B cell (primary cell): ENCODE data around the gene HS2ST1. TPM values are rescaled to one million over a fixed set of nuclear protein-coding genes. Genes with fewer than 3 reads are reported as not detected.

ENCODE experiments used
- ATAC-seq: fragments of 200-7000 bp; cut with Tn5 transposase; one replicate; pipeline ENCODE4 v1.10.0; 2021; ENCODE audit warnings: low read depth, mild to moderate bottlenecking, moderate number of reproducible peaks, moderate library complexity
- CTCF ChIA-PET: fragments of 350-600 bp; sonication (Branson Sonifier 250); formaldehyde crosslinking; loops from one replicate; lab custom pipeline; 2021; ENCODE audit warnings: antibody characterized with exemption, inconsistent platforms; lab: Charles Lee
- POLR2A ChIA-PET: fragments of 350-600 bp; sonication (Branson Sonifier 250); formaldehyde crosslinking; loops from one replicate; lab custom pipeline; 2021; ENCODE audit warnings: antibody characterized with exemption; lab: Charles Lee
- DNase-seq: peaks from one replicate; pipeline ENCODE4 v3.0.0; 2013
- H2AFZ ChIP-seq: 2 replicates; pipeline ENCODE4 v1.6.1; 2012; ENCODE audit warnings: mild to moderate bottlenecking, low read depth, low read length; ENCODE audit not compliant: insufficient read depth, poor library complexity, severe bottlenecking
- H3K27ac ChIP-seq, 2 donors: 1 replicate in 1 of 2; 2 replicates in 1 of 2; pipeline ENCODE4 v1.5.1; 2012 to 2013; ENCODE audit warnings: low read length in 2 of 2, mild to moderate bottlenecking in 2 of 2, moderate library complexity in 1 of 2
- H3K27me3 ChIP-seq, 4 experiments: fragments of 200-600 bp in 1 of 4; sonication (generic) in 1 of 4; replicated peaks in 1 of 4; 1 replicate in 2 of 4; 2 replicates in 2 of 4; pipeline versions ENCODE4 v1.6.1 to v1.7.0; 2013 to 2016; ENCODE audit warnings: low read length in 3 of 4, mild to moderate bottlenecking in 2 of 4, mixed read lengths in 1 of 4, moderate library complexity in 1 of 4; ENCODE audit not compliant: insufficient read depth in 4 of 4, control insufficient read depth in 3 of 4; ENCODE audit errors: control extremely low read depth in 1 of 4
- H3K36me3 ChIP-seq, 2 experiments: replicated peaks in 1 of 2; 1 replicate in 1 of 2; 2 replicates in 1 of 2; pipeline versions ENCODE4 v1.6.1 to v1.7.1; 2013; ENCODE audit warnings: low read length in 1 of 2; ENCODE audit not compliant: insufficient read depth in 2 of 2, control insufficient read depth in 1 of 2; ENCODE audit errors: control extremely low read depth in 1 of 2, extremely low read depth in 1 of 2
- H3K4me1 ChIP-seq, 2 donors: fragments of 200-600 bp in 1 of 2; sonication (generic) in 1 of 2; 1 replicate in 1 of 2; 2 replicates in 1 of 2; pipeline versions ENCODE4 v1.5.1 to v1.6.1; 2013 to 2017; ENCODE audit warnings: low read length in 2 of 2; ENCODE audit not compliant: control insufficient read depth in 2 of 2, insufficient read depth in 2 of 2
- H3K4me2 ChIP-seq: replicated peaks from 2 replicates; pipeline ENCODE3; 2012; ENCODE audit warnings: mild to moderate bottlenecking, low read depth, low read length; ENCODE audit not compliant: poor library complexity, severe bottlenecking
- H3K4me3 ChIP-seq, 5 experiments: fragments of 200-600 bp in 1 of 5; sonication (generic) in 1 of 5; 1 replicate in 3 of 5; 2 replicates in 2 of 5; pipeline versions ENCODE4 v1.5.1 to v1.7.0; 2011 to 2016; ENCODE audit warnings: low read length in 4 of 5, mild to moderate bottlenecking in 4 of 5, low read depth in 2 of 5, control low read depth in 1 of 5, moderate library complexity in 1 of 5; ENCODE audit not compliant: insufficient read depth in 1 of 5; ENCODE audit errors: control extremely low read depth in 1 of 5, extremely low read depth in 1 of 5
- H3K79me2 ChIP-seq: fragments of 200-600 bp; sonication (generic); one replicate; pipeline ENCODE4 v1.6.0; 2016; ENCODE audit warnings: low read length; ENCODE audit not compliant: control insufficient read depth, insufficient read depth
- H3K9ac ChIP-seq: fragments of 200-600 bp; sonication (generic); 2 replicates; pipeline ENCODE4 v1.6.1; 2017; ENCODE audit warnings: mild to moderate bottlenecking, low read length, moderate library complexity
- H3K9me3 ChIP-seq, 3 donors: one replicate each; pipeline versions ENCODE4 v1.6.1 to v1.7.1; 2013; ENCODE audit warnings: low read length in 2 of 3; ENCODE audit not compliant: control insufficient read depth in 2 of 3, insufficient read depth in 1 of 3; ENCODE audit errors: control extremely low read depth in 1 of 3
- H4K20me1 ChIP-seq: 2 replicates; pipeline ENCODE4 v1.6.0; 2012; ENCODE audit warnings: mild to moderate bottlenecking, low read length; ENCODE audit not compliant: insufficient read depth, control insufficient read depth, poor library complexity, severe bottlenecking
- H3K27ac Mint-ChIP-seq: one replicate; pipeline ENCODE4 v1.8.0; 2021; ENCODE audit warnings: mixed read lengths
- H3K27me3 Mint-ChIP-seq: one replicate; pipeline ENCODE4 v1.8.0; 2021; ENCODE audit warnings: mixed read lengths
- H3K4me1 Mint-ChIP-seq: one replicate; pipeline ENCODE4 v1.8.0; 2021; ENCODE audit warnings: mixed read lengths
- H3K4me3 Mint-ChIP-seq: one replicate; pipeline ENCODE4 v1.8.0; 2021; ENCODE audit warnings: mixed read lengths
- H3K9me3 Mint-ChIP-seq: one replicate; pipeline ENCODE4 v1.8.0; 2022; ENCODE audit warnings: mixed read lengths; ENCODE audit not compliant: insufficient read depth
- EZH2 ChIP-seq: IDR thresholded peaks from 2 replicates; pipeline ENCODE4 v1.6.1; 2012; ENCODE audit warnings: borderline replicate concordance, low read depth, mild to moderate bottlenecking, moderate library complexity, low read length; ENCODE audit not compliant: insufficient read depth, poor library complexity, severe bottlenecking
- WGBS: methylation state at CpG from one replicate; pipeline ENCODE4 v1.1.5; 2013; ENCODE audit warnings: missing lambda C conversion rate; ENCODE audit not compliant: insufficient coverage; 5-methylcytosine and 5-hydroxymethylcytosine counted together
- intact Hi-C: fragments of 100-400 bp; cut with micrococcal nuclease; formaldehyde crosslinking; loops from one replicate; pipeline ENCODE4 v1.10.0; 2022
- polyA plus RNA-seq: library from polyadenylated mRNA; depleted of rRNA; stranded (reverse); fragments of >200 nt; gene quantifications from 2 replicates; pipeline ENCODE4 v1.2.3, GENCODE V29; 2012
- total RNA-seq, 2 donors: library from RNA; stranded (reverse); fragments of 120-200 nt in 1 of 2; gene quantifications; 1 replicate in 1 of 2; 2 replicates in 1 of 2; pipeline versions ENCODE4 v1.2.3 to v1.2.4, GENCODE V29; 2013 to 2022
- TF ChIP-seq, protein P1 (sequence below): fragments of 200-600 bp; IDR thresholded peaks from one replicate; pipeline ENCODE4 v1.8.0; 2022; ENCODE audit warnings: antibody characterized with exemption, mild to moderate bottlenecking

Gene HS2ST1
- total and polyA plus RNA-seq, 2 donors (not counting 1 experiment from before 2014, with no cell fraction given), result 3.0 to 16.9 TPM

DNA sequence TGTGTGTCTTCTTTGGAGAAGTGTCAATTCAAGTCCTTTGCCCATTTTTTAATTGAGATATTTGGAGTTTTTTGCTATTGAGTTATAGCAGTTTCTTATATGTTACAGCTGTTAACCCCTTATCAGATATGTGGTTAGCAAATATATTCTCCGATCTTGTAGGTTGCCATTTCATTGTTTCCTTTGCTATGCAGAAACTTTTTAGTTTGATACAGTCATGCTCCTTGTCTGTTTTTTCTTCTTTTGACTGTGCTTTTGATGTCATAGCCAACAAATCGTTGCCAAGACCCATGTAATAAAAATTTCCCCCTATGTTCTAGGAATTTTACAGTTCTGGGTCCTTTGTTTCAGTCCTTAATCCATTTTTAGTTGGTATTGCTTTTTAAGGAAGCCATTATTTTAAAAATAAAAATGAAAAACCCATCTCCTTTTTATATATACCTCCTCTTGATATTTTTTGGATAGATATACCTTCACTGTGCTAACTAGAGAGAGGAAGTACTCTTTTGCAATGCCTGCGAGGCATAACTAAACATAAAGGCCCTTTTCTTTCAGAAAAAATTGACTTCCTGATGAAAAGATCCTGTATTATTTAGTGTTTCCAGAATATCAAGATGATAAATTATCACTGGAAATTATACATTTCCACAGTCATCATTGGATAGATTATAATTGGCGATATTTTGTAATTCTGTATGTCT lies 127.8 kb downstream of the HS2ST1 start:
- Mint-ChIP-seq H3K27ac (peak overlapping the region; percentile 15), H3K9me3 (no peaks in the 10 kb centered on the region), H3K4me3 (no peak overlapping the region), H3K4me1 (peaks cover 44% of the 10 kb centered on the region), H3K27me3 (no peaks in the 10 kb centered on the region)
- peaks cover 16 to 27% of the 10 kb centered on the region in 2 donors for H3K4me1 ChIP-seq
- TF ChIP-seq, protein P1, sequence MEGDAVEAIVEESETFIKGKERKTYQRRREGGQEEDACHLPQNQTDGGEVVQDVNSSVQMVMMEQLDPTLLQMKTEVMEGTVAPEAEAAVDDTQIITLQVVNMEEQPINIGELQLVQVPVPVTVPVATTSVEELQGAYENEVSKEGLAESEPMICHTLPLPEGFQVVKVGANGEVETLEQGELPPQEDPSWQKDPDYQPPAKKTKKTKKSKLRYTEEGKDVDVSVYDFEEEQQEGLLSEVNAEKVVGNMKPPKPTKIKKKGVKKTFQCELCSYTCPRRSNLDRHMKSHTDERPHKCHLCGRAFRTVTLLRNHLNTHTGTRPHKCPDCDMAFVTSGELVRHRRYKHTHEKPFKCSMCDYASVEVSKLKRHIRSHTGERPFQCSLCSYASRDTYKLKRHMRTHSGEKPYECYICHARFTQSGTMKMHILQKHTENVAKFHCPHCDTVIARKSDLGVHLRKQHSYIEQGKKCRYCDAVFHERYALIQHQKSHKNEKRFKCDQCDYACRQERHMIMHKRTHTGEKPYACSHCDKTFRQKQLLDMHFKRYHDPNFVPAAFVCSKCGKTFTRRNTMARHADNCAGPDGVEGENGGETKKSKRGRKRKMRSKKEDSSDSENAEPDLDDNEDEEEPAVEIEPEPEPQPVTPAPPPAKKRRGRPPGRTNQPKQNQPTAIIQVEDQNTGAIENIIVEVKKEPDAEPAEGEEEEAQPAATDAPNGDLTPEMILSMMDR, result no peak
- TF ChIP-seq EZH2, result no peak
- ChIA-PET CTCF (no interaction called here), POLR2A (no interaction called here)
- no peak overlapping the region for H3K4me3 ChIP-seq
- ATAC-seq (no peak), DNase-seq (no peak)
- peak overlapping the region; percentile 1 for H2AFZ ChIP-seq
- H3K27me3 ChIP-seq, result no peaks in the 10 kb centered on the region
- peak overlapping the region; percentile 22 to 45 for H3K27ac ChIP-seq
- intact Hi-C loops, result loop anchor here (5.0 kb wide), 1 partner anchor 40 kb away; no protein-coding TSS in a partner anchor
- H3K9ac ChIP-seq, result no peak overlapping the region
- peaks cover 6% of the 10 kb centered on the region for H3K79me2 ChIP-seq
- no peaks in the 10 kb centered on the region for H3K36me3 ChIP-seq
- no peaks in the 10 kb centered on the region for H3K9me3 ChIP-seq
- H3K4me2 ChIP-seq, result peak overlapping the region; percentile 31
- H4K20me1 ChIP-seq, result no peaks in the 10 kb centered on the region
- no CpG with 5 or more reads among the region's 4 CpGs for WGBS

DNA sequence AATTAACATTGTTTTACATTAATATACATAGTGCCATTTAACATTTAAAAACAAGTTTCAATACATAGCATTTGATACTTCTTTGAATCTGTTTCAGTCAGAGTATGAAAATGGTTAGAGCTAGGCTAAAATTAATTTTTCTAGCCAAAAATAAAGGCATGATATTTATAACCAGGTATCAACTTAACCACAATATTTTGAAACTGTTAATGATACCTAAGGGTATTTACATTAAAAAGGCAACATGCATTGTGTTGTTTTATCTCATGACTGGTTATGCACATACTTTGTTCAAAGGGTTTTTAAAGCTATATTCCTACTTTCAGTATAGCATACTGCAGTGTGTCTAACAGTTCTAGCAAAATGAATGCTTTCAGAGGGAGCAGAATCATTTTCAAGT lies 130.0 kb downstream of the HS2ST1 start:
- Mint-ChIP-seq H3K4me3 (peak overlapping the region; percentile 62), H3K9me3 (peaks cover 2% of the 10 kb centered on the region), H3K27ac (no peak overlapping the region), H3K4me1 (peaks cover 44% of the 10 kb centered on the region), H3K27me3 (no peaks in the 10 kb centered on the region)
- no peaks in the 10 kb centered on the region for H3K27me3 ChIP-seq
- no peak overlapping the region for H3K9ac ChIP-seq
- intact Hi-C loops, result loop anchor here (5.0 kb wide), 1 partner anchor 38 kb away; no protein-coding TSS in a partner anchor
- H3K4me3 ChIP-seq, result no peak overlapping the region
- no peak overlapping the region for H3K4me2 ChIP-seq
- H3K36me3 ChIP-seq, result no peaks in the 10 kb centered on the region
- H4K20me1 ChIP-seq, result no peaks in the 10 kb centered on the region
- TF ChIP-seq EZH2, result no peak
- TF ChIP-seq, protein P1, result no peak
- ATAC-seq (no peak), DNase-seq (no peak)
- ChIA-PET POLR2A (no interaction called here), CTCF (interaction anchor here (1.6 to 2.2 kb wide), 3 partner anchors 11 to 37 kb away, joined by 5 to 11 read pairs (median 6); no protein-coding TSS in a partner anchor)
- no peak overlapping the region for H2AFZ ChIP-seq
- H3K27ac ChIP-seq, result no peak overlapping the region
- H3K9me3 ChIP-seq, result peaks cover 0 to 4% (median 1%) of the 10 kb centered on the region in 3 donors
- peaks cover 20% of the 10 kb centered on the region for H3K79me2 ChIP-seq
- peaks cover 16 to 27% of the 10 kb centered on the region in 2 donors for H3K4me1 ChIP-seq
